Mucosa of gallbladder (tissue), 1 donor: Measurements from ENCODE around the gene ZBTB24. TPM values are rescaled to one million over a fixed set of nuclear protein-coding genes. Genes with fewer than 3 reads are reported as not detected.
"Not testable (repeated sequence)": the region's sequence is repeated elsewhere in the genome, so short reads cannot be mapped to it uniquely, and the experiment has no call there.

Experiments used
- DNase-seq: peaks from one replicate; pipeline ENCODE4 v3.0.0-alpha.2; 2020; ENCODE audit warnings: low spot score
- total RNA-seq: library from RNA; stranded (reverse); gene quantifications from one replicate; pipeline ENCODE4 v1.2.1, GENCODE V29; 2021
- donor health status: DM: no; HTN: no; CAD: no.

ZBTB24 gene
- 5.3 TPM for total RNA-seq

GRCh38 chr6:109482905-109483734 is at the start of gene ZBTB24:
Gene ZBTB24, minus strand, starts transcription at chr6:109483219. Its CDS starts 1,193 bp downstream, at chr6:109482026.
- DNase-seq, result peak; percentile 90

- no peak for DNase-seq
These were observed 48.4 kb upstream of the ZBTB24 start for GRCh38 chr6:109531446-109531845.

GRCh38 chr6:109527989-109528388 is 45.0 kb upstream of the ZBTB24 start:
- no peak for DNase-seq

GRCh38 chr6:109526905-109527628 is 44.0 kb upstream of the ZBTB24 start:
- DNase-seq, result peak; percentile 38

GRCh38 chr6:109524129-109524528 is 41.1 kb upstream of the ZBTB24 start:
- no peak for DNase-seq

GRCh38 chr6:109523478-109523877 is 40.5 kb upstream of the ZBTB24 start:
- no peak for DNase-seq

GRCh38 chr6:109521080-109521479 is 38.1 kb upstream of the ZBTB24 start:
- DNase-seq, result no peak

- not testable (repeated sequence) for DNase-seq
These were observed 36.6 kb upstream of the ZBTB24 start for GRCh38 chr6:109519647-109520046.

- no peak for DNase-seq
These were observed 33.9 kb upstream of the ZBTB24 start for GRCh38 chr6:109516929-109517328.

GRCh38 chr6:109515781-109516409 is 32.9 kb upstream of the ZBTB24 start:
- no peak for DNase-seq

GRCh38 chr6:109514946-109515345 is 31.9 kb upstream of the ZBTB24 start:
- no peak for DNase-seq

- no peak for DNase-seq
These were observed 30.6 kb upstream of the ZBTB24 start for GRCh38 chr6:109513571-109514071.

- DNase-seq, result no peak
These were observed 29.3 kb upstream of the ZBTB24 start for GRCh38 chr6:109512271-109512817.

- no peak for DNase-seq
These were observed 28.8 kb upstream of the ZBTB24 start for GRCh38 chr6:109511832-109512231.

GRCh38 chr6:109510358-109510757 is 27.3 kb upstream of the ZBTB24 start:
- no peak for DNase-seq

GRCh38 chr6:109508166-109508860 is 25.3 kb upstream of the ZBTB24 start:
- no peak for DNase-seq

- DNase-seq, result no peak
These were observed 24.6 kb upstream of the ZBTB24 start for GRCh38 chr6:109507490-109508072.

- DNase-seq, result no peak
These were observed 23.8 kb upstream of the ZBTB24 start for GRCh38 chr6:109506841-109507240.

- DNase-seq, result no peak
These were observed 23.3 kb upstream of the ZBTB24 start for GRCh38 chr6:109506314-109506713.

GRCh38 chr6:109503327-109504224 is 20.6 kb upstream of the ZBTB24 start:
- DNase-seq, result no peak
